Measurements from ENCODE around the gene MED17. TPM values are rescaled to one million over a fixed set of nuclear protein-coding genes. Genes with fewer than 3 reads are reported as not detected.
"Not testable (repeated sequence)": the region's sequence is repeated elsewhere in the genome, so short reads cannot be mapped to it uniquely, and the experiment has no call there.

The MED17 gene
- total RNA-seq, 4 donors from 2014 or later: 18.1 to 40.6 (median 21.5) TPM

DNA sequence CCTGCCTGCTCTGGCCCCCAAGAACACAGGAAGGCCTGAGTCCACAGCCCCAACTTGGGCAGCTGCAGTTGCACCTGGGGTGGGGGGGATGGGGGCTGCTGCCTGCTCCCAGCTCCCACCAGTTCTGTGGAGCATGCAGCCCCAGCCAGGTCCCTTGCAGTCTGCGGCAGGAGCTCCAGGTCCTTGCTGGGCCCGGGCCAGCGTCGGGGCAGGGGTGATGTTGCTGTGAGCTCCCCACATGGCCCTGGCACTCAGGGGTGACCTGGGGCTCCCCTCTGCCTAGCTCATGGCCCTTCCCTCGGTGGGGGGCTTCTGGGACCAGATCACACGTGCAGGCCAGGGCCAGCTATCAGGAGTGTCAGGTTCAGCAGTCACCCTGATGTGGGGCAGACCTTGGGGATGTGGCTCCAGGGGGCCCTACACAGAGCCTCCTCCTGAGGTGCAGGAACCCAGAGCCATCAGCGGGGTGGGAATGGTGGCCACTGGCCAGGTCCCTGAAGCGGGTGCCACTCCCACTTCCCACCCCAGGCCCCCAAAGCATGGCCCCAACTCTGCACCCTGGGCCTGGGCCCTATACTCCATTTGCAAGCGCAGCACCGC is 10.4 kb upstream of the MED17 start:
- TF ChIP-seq, protein P1, sequence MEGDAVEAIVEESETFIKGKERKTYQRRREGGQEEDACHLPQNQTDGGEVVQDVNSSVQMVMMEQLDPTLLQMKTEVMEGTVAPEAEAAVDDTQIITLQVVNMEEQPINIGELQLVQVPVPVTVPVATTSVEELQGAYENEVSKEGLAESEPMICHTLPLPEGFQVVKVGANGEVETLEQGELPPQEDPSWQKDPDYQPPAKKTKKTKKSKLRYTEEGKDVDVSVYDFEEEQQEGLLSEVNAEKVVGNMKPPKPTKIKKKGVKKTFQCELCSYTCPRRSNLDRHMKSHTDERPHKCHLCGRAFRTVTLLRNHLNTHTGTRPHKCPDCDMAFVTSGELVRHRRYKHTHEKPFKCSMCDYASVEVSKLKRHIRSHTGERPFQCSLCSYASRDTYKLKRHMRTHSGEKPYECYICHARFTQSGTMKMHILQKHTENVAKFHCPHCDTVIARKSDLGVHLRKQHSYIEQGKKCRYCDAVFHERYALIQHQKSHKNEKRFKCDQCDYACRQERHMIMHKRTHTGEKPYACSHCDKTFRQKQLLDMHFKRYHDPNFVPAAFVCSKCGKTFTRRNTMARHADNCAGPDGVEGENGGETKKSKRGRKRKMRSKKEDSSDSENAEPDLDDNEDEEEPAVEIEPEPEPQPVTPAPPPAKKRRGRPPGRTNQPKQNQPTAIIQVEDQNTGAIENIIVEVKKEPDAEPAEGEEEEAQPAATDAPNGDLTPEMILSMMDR (IDR thresholded peaks at IDR 0.05): no peak
- no peak for DNase-seq (ENCODE audit: low spot score)
- ATAC-seq (ENCODE audit: low FRiP score): no peak

DNA sequence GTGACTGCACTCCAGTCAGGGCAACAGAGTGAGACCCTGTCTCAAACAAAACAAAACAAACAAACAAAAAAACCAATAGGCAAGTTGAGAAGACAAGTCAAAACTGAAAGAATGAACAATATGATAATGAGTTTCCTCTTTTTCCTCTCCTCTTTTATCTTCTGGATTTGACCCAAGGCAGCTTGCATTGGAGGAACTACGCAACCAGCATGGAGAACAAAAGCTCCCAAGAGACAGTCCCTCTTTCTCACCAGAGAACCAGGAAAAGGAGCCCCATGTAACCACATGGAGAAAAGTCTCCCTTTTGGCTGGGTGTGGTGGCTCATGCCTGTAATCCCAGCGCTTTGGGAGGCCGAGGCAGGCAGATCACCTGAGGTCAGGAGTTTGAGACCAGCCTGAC is 9.5 kb upstream of the MED17 start:
- ATAC-seq (ENCODE audit: low FRiP score): not testable (repeated sequence)

DNA sequence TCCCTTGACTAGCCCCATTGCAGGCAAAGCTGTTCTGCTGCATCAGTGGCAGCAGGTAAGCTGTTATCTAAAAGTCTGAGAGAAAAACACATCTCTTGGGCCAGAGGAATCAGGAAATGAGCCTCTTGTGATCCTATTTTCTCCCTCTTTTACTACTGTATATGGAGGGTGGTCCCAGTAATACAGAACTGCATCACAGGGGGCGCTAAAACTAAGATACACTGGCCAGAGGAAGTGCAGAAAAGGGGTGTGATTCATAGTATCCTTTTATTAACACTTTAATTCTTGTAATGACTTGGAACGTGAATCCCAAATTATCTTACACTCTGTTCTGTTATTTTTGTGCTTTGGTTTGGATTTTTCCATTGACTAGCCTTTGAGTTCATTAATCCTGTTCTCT is 8.8 kb upstream of the MED17 start:
- no peak for DNase-seq (ENCODE audit: low spot score)
- TF ChIP-seq, protein P1 (IDR thresholded peaks at IDR 0.05): no peak
- no peak for ATAC-seq (ENCODE audit: low FRiP score)

More for the DNA sequence above, 9.5 kb upstream of the MED17 start:
- not testable (repeated sequence) for DNase-seq (ENCODE audit: low spot score)

DNA sequence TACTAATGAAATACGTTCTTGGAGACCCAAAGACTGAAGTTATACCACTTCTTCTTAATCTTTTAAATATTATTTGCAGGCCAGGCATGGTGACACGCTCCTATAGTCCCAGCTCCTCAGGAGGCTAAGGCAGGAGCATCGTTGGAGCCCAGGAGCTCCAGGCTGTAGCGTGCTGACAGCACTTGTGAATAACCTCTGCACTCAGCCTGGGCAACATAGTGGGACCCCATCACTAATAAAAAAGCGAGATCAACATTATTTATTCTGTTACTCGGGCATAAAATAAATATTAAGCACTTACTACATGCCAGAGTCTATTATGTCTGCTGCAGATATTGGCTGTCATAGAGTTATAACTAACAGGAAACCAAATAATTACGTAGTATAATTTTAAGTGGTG is 720 bp upstream of the MED17 start:
- DNase-seq (ENCODE audit: low spot score): no peak
- ATAC-seq (ENCODE audit: low FRiP score): no peak
- TF ChIP-seq, protein P1 (IDR thresholded peaks at IDR 0.05): no peak

DNA sequence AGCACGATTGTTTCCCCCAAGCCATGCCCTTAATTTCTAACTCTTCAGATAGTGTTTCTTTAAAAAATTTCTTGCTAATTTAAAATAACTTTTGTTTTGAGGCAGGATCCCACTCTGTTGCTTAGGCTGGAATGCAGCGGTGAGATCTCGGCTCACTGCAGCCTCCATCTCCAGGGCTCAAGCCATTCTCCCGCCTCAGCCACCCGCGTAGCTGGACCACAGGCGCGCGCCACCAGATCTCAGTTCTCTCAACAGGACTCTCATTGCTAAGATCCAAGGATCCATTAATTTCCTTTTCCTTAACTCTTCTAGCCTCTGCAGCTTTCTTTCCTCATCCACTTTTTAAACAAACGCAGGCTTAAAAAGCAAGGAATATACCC is 327 bp upstream of the MED17 start:
- TF ChIP-seq, protein P1 (IDR thresholded peaks at IDR 0.05): no peak
- DNase-seq (ENCODE audit: low spot score) (no peak), ATAC-seq (ENCODE audit: low FRiP score) (peak; percentile 47)

DNA sequence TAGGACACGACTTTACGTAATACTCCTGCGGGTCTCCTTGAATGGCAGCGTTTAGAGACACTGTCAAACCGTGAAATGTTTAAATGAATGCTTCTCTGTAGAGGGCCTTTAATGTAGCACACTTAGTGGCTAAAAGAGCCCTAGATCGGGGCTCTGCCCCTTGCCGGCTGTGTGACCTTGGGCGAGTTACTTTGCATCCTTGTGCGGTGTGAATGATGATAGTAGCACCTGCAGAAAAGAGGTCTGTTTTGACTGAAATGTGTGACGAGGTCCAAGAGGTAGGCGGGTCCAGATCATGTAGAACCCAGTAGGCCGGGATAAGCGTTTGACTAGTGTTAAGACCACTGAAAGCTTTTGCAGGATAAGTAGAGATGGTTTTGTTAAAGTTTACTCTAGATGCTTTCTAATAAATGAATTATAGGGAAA is 866 bp downstream of the MED17 start:
- DNase-seq (ENCODE audit: low spot score): no peak
- TF ChIP-seq, protein P1 (IDR thresholded peaks at IDR 0.05): no peak

DNA sequence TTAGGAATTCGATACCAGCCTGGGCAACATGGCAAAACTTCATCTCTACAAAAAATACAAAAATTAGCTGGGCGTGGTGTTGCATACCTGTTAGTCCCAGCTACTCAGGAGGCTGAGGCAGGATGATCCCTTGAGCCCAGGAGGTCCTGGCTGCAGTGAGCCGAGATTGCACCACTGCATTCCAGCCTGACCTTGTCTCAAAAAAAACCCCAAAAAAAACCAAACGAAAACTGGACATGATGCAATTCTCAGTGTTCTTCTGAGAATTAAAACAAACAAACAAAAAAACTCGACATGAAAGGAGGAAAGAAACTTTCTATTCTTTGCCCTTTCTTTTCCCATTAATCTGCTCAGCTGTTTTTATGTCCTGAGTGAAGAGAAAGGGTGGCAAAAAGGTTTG is 7.4 kb downstream of the MED17 start:
- TF ChIP-seq, protein P1 (IDR thresholded peaks at IDR 0.05): no peak
- DNase-seq (ENCODE audit: low spot score) (no peak), ATAC-seq (ENCODE audit: low FRiP score) (no peak)

More for the DNA sequence above, 866 bp downstream of the MED17 start:
- ATAC-seq (ENCODE audit: low FRiP score): no peak

Data from omental fat pad (tissue), 4 donors.